ENCODE results near the gene CAPN7.

The CAPN7 gene

GRCh38 chr3:15255215-15255614 is 49.2 kb downstream of the CAPN7 start:
- no peak for DNase-seq

- no peak for DNase-seq
Measured at GRCh38 chr3:15256861-15257341, 50.9 kb downstream of the CAPN7 start.

- DNase-seq, result no peak
Measured at GRCh38 chr3:15258720-15259119, 52.7 kb downstream of the CAPN7 start.

GRCh38 chr3:15260531-15260930 is 54.5 kb downstream of the CAPN7 start:
- DNase-seq, result no peak

GRCh38 chr3:15261274-15261673 is 55.2 kb downstream of the CAPN7 start:
- DNase-seq, result no peak

GRCh38 chr3:15262021-15262420 is 56.0 kb downstream of the CAPN7 start:
- no peak for DNase-seq

- no peak for DNase-seq
Measured at GRCh38 chr3:15263120-15263519, 57.1 kb downstream of the CAPN7 start.

GRCh38 chr3:15263926-15264325 is 57.9 kb downstream of the CAPN7 start:
- DNase-seq, result no peak

- DNase-seq, result no peak
Measured at GRCh38 chr3:15264486-15264885, 58.4 kb downstream of the CAPN7 start.

- no peak for DNase-seq
Measured at GRCh38 chr3:15265655-15266509, 59.8 kb downstream of the CAPN7 start.

- DNase-seq, result no peak
Measured at GRCh38 chr3:15266510-15267376, 60.7 kb downstream of the CAPN7 start.

- DNase-seq, result no peak
Measured at GRCh38 chr3:15267502-15267901, 61.5 kb downstream of the CAPN7 start.

- peak; percentile 91 for DNase-seq
Measured at GRCh38 chr3:15268033-15268631, 62.1 kb downstream of the CAPN7 start.

GRCh38 chr3:15269091-15269989 is 63.3 kb downstream of the CAPN7 start:
- peak; percentile 96 for DNase-seq

GRCh38 chr3:15271030-15271429 is 65.0 kb downstream of the CAPN7 start:
- no peak for DNase-seq

GRCh38 chr3:15271785-15272381 is 65.8 kb downstream of the CAPN7 start:
- peak; percentile 83 for DNase-seq

GRCh38 chr3:15272426-15273196 is 66.6 kb downstream of the CAPN7 start:
- DNase-seq, result no peak

- DNase-seq, result no peak
Measured at GRCh38 chr3:15273227-15273626, 67.2 kb downstream of the CAPN7 start.

- DNase-seq, result no peak
Measured at GRCh38 chr3:15276028-15276724, 70.1 kb downstream of the CAPN7 start.

- DNase-seq, result no peak
Measured at GRCh38 chr3:15277861-15278500, 71.9 kb downstream of the CAPN7 start.

Measured in activated CD4-positive, alpha-beta T cell treated with anti-CD3 and anti-CD28 coated beads, Interleukin-2, Interleukin-6, amounts not matched to agents 100 ng/mL and 50 ng/mL, durations not matched to agents 16 hours and 8 hours (primary cell).